ENCODE results near the gene TRIM41. TPM values are rescaled to one million over a fixed set of nuclear protein-coding genes. Genes with fewer than 3 reads are reported as not detected.
A peak's percentile ranks its signal among the peaks of the same experiment; 100 is the strongest.

The TRIM41 gene
- total RNA-seq, 2 donors from 2014 or later, result 12.5 to 15.2 TPM

DNA sequence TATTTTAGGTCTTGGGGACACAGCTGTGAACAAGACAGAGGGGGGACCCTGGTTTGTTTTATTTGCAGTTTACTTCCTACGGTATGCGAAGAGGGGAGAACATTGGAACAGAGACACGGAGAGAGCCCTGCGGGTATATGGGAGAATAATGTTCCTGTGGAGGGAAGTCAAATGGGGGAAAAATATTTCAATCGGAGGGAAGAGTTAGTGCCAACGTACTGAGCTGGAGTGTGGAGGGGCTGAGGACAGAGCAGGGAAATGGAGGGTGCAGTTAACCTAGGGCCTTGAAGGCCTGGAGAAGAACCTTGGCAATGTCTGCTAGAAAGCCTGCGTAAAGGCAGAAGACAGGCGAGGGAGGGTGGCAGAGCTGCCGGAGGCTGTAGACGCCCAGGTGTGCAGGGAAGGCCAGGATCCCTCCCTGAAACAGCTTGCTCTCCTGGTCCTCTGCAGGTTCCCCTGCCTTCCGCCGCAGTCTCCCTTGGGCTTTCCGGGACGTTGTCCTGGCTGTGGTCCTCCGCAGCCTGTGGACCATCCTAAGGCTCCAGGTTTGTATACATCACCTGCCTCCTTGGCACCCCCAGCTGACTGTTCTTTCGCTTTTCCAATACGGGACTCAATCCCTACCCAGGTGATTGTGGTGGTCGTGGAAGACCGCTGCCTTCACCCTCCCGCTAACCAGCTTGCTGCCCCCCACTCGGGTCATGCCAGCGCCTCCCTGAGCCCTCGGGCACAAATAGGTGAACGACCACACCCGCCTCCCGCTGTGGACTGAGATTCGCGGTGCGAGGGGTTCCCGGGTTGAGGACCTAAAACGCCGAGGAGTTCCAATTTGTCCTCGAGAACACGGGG is 22.6 kb downstream of the TRIM41 start:
- peak in 3 of 4 donors; percentile 33 to 38 (median 37) for DNase-seq
- H3K4me3 ChIP-seq, result peak overlapping the region in 1 of 2 donors; percentile 60
- no peaks in the 10 kb centered on the region for H3K27me3 ChIP-seq
- 27 to 30% methylated on average over 19 to 34 of the region's 34 CpGs for WGBS, 2 donors
- intact Hi-C loops (cut with DNase I), result no loop called here
- ATAC-seq, result peak; percentile 0
- no peak for TF ChIP-seq POLR2A (IDR thresholded peaks at IDR 0.05)
- TF ChIP-seq, protein P1, sequence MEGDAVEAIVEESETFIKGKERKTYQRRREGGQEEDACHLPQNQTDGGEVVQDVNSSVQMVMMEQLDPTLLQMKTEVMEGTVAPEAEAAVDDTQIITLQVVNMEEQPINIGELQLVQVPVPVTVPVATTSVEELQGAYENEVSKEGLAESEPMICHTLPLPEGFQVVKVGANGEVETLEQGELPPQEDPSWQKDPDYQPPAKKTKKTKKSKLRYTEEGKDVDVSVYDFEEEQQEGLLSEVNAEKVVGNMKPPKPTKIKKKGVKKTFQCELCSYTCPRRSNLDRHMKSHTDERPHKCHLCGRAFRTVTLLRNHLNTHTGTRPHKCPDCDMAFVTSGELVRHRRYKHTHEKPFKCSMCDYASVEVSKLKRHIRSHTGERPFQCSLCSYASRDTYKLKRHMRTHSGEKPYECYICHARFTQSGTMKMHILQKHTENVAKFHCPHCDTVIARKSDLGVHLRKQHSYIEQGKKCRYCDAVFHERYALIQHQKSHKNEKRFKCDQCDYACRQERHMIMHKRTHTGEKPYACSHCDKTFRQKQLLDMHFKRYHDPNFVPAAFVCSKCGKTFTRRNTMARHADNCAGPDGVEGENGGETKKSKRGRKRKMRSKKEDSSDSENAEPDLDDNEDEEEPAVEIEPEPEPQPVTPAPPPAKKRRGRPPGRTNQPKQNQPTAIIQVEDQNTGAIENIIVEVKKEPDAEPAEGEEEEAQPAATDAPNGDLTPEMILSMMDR (IDR thresholded peaks at IDR 0.05), result no peak
- H3K36me3 ChIP-seq (replicated peaks in 1 of 2; ENCODE audit: insufficient read depth in 1 of 2, low read depth in 2 of 2), result peaks cover 9 to 12% of the 10 kb centered on the region in 2 donors
- peak overlapping the region; percentile 90 to 96 (median 94) for H3K27ac ChIP-seq
- no peaks in the 10 kb centered on the region for H3K9me3 ChIP-seq
- peaks cover 74% of the 10 kb centered on the region for H3K4me1 ChIP-seq

DNA sequence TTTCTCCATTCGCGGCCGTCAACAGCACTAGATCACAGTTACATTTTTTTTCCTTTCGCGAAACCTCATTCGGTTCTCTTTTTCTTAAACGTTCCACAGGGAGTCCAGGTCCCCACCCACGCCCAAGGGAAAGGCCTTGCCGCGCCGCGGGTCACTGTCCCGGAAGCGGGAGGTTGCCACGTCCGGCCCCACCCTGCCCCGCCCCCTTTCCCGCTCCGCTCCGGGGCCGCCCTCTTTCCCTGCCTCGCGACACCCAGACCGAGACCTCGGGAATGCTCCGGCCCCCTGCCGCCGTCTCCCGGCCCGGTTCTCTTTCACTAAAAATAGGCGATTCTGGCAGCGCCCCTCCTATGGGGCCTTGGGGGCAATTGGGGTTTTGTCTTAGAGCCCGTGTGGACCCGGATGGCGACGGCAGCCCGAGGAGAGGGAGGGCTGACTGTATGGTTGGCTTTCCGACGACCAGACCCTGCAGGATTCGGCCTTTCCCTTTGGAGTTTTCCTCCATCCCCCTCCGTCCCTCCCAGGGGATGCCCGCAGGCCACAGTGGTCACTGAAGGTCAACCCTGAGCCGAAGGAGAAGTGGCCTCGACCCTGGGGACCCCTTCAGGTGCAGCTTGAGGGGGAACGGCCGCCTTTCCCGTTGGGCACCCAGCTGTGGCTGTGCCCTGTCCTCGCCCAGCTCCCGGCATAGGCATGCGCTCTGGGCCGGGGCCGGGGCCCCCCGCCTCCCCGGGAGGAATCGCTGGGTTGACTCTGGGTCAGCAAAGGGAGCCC is 23.4 kb downstream of the TRIM41 start:
- H3K4me3 ChIP-seq, result peak overlapping the region; percentile 60 to 63
- no peaks in the 10 kb centered on the region for H3K27me3 ChIP-seq
- 0% methylated on average over 35 to 45 of the region's 55 CpGs for WGBS, 2 donors
- H3K4me1 ChIP-seq, result peaks cover 72% of the 10 kb centered on the region
- peaks cover 4% of the 10 kb centered on the region in 2 donors for H3K36me3 ChIP-seq (replicated peaks in 1 of 2; ENCODE audit: insufficient read depth in 1 of 2, low read depth in 2 of 2)
- TF ChIP-seq, protein P1 (IDR thresholded peaks at IDR 0.05), result peak in 3 of 7 experiments; percentile 6 to 11 (median 7)
- TF ChIP-seq POLR2A (IDR thresholded peaks at IDR 0.05), result peak; percentile 49 to 86 (median 78)
- intact Hi-C loops (cut with DNase I), result no loop called here
- peak; percentile 90 to 92 (median 91) for DNase-seq
- peak overlapping the region; percentile 90 to 96 (median 94) for H3K27ac ChIP-seq
- ATAC-seq, result peak; percentile 82
- no peaks in the 10 kb centered on the region for H3K9me3 ChIP-seq

DNA sequence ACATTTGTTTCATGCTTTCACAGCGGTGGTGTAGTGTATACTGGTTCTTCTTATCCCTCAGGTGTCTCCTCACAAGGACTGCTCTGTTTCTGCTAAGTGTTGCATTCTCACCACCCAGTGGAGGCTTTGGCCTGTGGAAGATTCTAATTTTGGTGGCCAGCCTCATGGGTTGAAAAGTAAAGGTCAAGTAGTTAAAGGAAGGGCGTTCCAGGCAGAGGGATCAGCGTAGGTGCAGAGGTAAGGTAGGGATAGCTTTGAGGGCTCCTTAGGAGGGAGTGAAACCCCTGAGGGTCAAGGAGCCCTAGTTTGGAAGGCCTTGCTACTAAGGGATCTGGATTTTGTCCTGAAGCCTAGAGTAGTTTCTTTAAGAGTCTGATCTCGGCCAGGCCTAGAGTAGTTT is 25.2 kb downstream of the TRIM41 start:
- no peak overlapping the region for H3K4me3 ChIP-seq
- DNase-seq (no peak), ATAC-seq (no peak)
- peak overlapping the region in 3 of 4 donors; percentile 48 to 95 (median 94) for H3K27ac ChIP-seq
- no peaks in the 10 kb centered on the region for H3K36me3 ChIP-seq (replicated peaks in 1 of 2; ENCODE audit: insufficient read depth in 1 of 2, low read depth in 2 of 2)
- TF ChIP-seq, protein P1 (IDR thresholded peaks at IDR 0.05), result no peak
- no peak for TF ChIP-seq POLR2A (IDR thresholded peaks at IDR 0.05)
- no peaks in the 10 kb centered on the region for H3K9me3 ChIP-seq
- H3K4me1 ChIP-seq, result peaks cover 77% of the 10 kb centered on the region
- no peaks in the 10 kb centered on the region for H3K27me3 ChIP-seq
- intact Hi-C loops (cut with DNase I), result no loop called here
- WGBS, 2 donors, result 61 to 83% methylated on average over 4 of the region's 4 CpGs

DNA sequence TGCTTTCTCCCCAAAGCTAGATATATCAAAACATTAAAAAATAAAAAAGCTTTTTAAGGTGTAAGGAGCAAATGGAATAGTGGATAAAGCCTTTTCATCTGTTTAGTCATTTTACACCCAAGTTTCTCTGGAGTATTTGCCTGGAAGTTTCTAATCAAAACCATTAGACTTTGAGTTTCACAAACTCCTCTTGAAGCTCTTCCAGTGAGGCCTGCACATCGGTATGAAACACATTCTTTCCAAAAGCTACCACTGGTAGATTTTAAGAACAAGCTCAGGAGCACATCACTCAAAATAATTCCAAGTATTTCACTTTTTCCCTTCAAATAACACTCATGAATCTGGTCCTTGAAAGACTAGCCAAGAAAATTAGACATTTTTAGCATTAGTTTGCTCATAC is 32.2 kb downstream of the TRIM41 start:
- WGBS, 2 donors, result 33 to 39% methylated on average over 1 of the region's 1 CpG
- DNase-seq, result no peak
- intact Hi-C loops (cut with DNase I), result no loop called here
- ATAC-seq, result no peak
- no peaks in the 10 kb centered on the region for H3K9me3 ChIP-seq
- H3K27ac ChIP-seq, result no peak overlapping the region
- no peaks in the 10 kb centered on the region for H3K27me3 ChIP-seq
- peaks cover 88% of the 10 kb centered on the region for H3K4me1 ChIP-seq
- peaks cover 0 to 4% of the 10 kb centered on the region in 2 donors for H3K36me3 ChIP-seq (replicated peaks in 1 of 2; ENCODE audit: insufficient read depth in 1 of 2, low read depth in 2 of 2)
- H3K4me3 ChIP-seq, result no peak overlapping the region
- TF ChIP-seq, protein P1 (IDR thresholded peaks at IDR 0.05), result no peak
- TF ChIP-seq POLR2A (IDR thresholded peaks at IDR 0.05), result no peak

All from body of pancreas (tissue), 4 donors.